ENCODE data around the gene NCKAP5L.
"Not testable (repeated sequence)": the region's sequence is repeated elsewhere in the genome, so short reads cannot be mapped to it uniquely, and the experiment has no call there.

The NCKAP5L gene

GRCh38 chr12:49865109-49865781 is 37.0 kb upstream of the NCKAP5L start:
- DNase-seq, result no peak

DNA sequence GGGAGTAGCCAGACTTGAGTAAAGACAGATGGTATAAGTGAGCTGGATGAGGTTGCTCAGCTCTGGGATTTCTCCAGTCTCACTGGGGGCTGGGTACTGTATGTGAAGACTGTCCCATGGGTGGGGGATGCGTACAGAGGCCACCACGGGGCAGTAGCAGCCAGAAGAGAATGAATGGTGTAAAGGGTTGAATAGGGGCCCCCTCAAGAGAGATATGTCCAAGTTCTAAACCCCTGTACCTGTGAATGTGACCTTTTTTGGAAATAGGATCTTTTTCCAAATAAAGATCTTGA is 36.5 kb upstream of the NCKAP5L start:
- DNase-seq, result no peak

DNA sequence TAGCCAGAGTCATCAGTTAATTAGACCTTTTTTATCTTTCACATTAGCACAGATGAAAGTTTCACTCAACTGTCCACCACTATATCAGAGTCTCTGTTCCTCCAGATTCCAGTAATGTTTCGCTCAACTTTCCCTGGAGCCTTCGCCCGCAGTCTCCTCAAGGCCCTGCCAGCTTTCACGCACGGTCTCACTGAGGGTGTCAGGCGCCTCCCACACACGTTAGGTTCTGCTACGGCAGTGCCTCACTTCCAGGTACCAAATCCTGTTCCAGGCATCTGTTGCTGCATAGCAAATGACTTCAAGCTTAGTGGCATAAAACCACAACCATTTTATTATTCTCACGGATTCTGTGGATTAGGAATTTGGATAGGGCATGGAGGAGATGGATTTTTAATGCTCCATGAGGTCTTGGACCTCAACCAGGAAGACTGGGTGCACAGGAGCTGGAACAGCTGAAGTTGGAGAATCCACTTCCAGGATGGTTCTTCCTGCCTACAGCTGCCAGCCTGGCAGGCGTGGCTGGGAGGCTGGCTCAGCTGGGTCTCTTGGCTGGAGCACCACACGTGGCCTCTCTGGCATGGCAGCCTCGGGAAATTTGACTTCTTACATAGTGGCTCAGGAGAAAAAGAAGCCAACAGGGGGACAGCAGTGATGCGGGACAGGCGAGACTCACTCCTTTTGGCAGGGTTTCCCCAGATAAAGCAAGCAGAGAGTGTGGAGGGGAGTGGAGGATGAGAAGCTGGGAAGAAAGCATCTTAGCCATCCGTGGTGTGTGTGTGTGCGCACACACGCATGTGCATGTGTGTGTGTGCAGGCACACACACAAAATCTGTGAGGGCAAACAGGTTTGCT is 36.0 kb upstream of the NCKAP5L start:
- no peak for DNase-seq

DNA sequence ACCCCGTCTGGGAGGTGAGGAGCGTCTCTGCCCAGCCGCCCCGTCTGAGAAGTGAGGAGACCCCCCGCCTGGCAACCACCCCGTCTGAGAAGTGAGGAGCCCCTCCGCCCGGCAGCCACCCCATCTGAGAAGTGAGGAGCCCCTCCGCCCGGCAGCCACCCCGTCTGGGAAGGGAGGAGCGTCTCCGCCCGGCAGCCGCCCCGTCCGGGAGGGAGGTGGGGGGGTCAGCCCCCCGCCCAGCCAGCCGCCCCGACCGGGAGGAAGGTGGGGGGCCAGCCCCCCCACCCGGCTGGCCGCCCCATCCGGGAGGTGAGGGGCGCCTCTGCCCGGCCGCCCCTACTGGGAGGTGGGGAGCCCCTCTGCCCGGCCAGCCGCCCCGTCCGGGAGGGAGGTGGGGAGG is 32.7 kb upstream of the NCKAP5L start:
- DNase-seq, result not testable (repeated sequence)

GRCh38 chr12:49855890-49856289 is 27.7 kb upstream of the NCKAP5L start:
- not testable (repeated sequence) for DNase-seq

GRCh38 chr12:49854976-49855375 is 26.8 kb upstream of the NCKAP5L start:
- no peak for DNase-seq

DNA sequence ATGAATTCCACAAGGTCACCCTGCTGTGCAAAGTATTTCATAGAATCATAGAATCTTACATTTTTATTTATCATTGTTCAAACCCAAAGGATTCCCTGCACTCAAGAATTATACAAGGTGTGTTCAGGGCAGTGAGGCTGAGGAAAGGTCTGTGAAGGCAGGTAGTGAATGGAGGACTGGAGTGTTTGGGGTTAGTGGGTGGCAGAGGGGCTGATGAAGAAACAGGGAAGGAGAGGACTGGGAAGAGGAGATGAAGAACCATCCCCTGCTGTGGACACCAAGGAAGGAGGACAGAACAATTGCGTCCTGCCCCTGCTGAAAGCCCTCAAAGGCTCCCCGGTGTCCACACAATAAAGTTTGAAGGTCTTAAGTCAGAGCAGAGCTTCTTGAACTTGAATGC is 25.5 kb upstream of the NCKAP5L start:
- DNase-seq, result no peak

DNA sequence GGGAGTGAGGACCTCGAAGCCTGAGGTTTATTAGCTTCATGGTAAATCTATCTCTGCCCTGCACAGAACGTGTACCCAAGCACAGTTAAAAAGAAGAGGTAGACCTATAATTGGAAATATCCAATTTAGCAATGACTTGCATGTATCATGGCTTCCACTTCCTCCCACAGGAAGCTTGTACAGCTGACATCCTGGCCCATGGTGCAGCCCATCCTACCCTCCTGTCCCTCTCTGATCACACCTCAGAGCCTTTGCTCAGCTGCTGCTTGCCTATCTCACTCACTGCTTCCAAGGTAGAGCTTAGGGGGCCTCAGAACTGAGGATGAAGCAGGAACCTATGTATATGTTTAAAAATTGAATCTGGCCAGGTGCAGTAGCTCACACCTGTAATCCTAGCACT is 18.9 kb upstream of the NCKAP5L start:
- no peak for DNase-seq

DNA sequence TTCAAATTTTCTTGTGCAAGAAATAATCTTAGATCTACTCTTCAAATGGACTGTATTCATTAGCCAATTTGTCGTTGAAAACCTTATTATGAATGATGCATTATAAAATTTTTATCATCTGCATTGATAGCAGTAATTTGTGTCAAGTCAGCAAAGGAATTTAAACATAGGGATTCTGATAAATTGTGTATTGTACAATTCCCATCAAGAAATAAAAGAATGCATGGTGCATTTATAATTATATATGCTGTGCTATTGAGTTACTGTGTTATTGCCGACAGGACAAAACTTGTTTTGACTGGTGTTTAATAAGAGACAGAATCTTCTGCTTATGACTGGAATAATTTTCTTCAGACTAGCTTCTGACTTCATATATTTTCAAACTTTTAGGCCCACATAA is 17.8 kb upstream of the NCKAP5L start:
- DNase-seq, result no peak

- DNase-seq, result no peak
Measured at GRCh38 chr12:49843876-49844437, 15.7 kb upstream of the NCKAP5L start.

DNA sequence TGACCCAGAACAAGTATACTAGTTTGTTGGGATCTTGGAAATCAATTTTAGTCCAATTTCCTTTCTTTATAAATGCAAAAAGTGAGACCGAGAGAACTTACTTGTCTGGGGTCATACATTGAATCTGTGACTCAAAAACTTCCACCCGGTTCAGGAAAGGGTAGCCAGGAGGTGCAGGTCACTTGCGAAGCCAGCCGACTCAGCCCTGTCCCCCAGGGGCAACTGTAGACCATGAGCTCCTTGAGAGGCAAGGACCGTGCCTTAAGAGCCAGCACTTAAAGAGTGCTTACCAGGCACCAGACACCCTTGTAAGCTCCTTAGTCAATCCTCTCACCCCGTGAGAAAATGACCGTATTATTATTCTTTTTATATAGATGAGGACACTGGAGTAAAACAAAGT is 15.2 kb upstream of the NCKAP5L start:
- DNase-seq, result no peak

GRCh38 chr12:49842519-49843352 is 14.5 kb upstream of the NCKAP5L start, which contains the start of gene BCDIN3D:
Gene BCDIN3D, minus strand, starts transcription at chr12:49843106. Its CDS starts 19 bp downstream, at chr12:49843087.
- DNase-seq, result peak; percentile 90

- DNase-seq, result peak; percentile 69
Measured at GRCh38 chr12:49838973-49839633, 10.9 kb upstream of the NCKAP5L start.

- DNase-seq, result no peak
Measured at GRCh38 chr12:49832836-49833421, 4.7 kb upstream of the NCKAP5L start.

DNA sequence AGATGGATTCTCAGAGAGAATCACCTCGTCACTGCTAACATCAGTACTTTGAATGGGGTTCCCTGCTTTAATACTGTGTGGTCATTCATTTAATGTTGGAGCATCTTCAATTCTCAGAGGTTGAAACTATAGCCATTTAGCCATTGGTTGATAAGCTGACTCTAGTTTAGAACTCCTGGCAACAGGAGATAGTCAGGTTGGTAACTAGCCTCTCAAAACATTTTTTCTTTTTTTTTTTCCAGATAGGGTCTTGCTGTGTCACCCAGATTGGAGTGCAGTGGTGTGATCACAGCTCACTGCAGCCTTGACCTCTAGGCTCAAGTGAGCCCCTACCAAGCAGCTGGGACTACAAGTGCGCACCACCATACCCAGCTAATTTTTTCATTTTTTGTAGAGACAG is 3.5 kb upstream of the NCKAP5L start:
- DNase-seq, result no peak

GRCh38 chr12:49827401-49828099 is 663 bp downstream of the NCKAP5L start:
- peak; percentile 24 for DNase-seq

DNA sequence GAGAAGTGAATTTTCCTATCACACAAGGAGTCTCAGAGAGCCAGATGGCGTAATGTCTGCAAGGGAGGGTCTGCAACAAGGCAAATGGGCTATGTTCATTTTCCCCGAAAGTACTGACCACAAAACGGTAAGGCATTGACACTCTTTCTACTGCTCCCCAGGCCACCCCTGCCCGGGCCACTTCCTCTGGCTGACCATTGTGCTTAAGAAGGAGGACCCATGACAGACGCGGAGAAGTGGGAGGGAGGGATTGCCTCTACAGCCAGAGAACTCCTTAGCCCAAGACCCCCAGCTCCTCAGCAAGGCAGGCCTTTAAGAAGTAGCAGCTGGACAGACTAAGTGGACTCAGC is 1.2 kb downstream of the NCKAP5L start:
- DNase-seq, result no peak

DNA sequence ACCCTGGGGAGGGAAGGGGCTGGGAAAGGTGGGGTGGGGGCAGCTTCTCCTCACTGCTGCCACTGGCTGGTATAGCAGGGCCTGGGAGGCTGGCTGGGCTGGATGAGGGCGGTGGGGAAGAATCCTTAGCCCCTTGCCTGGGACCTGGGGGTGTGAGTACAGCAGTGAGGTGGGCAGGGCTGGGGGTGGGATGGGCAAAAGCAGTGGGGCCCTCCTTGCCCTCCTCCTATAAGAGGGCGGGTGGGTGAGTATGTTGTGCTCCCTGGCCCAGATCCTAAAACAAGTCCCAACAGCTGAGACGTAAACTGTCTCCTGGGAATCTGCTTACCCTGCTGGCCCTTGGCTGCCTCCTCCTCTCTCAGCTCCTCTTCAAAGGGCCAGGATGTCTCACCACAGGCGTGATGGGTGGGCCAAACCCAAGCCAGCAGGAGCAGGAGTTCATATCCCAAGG is 2.2 kb downstream of the NCKAP5L start:
- DNase-seq, result no peak

DNA sequence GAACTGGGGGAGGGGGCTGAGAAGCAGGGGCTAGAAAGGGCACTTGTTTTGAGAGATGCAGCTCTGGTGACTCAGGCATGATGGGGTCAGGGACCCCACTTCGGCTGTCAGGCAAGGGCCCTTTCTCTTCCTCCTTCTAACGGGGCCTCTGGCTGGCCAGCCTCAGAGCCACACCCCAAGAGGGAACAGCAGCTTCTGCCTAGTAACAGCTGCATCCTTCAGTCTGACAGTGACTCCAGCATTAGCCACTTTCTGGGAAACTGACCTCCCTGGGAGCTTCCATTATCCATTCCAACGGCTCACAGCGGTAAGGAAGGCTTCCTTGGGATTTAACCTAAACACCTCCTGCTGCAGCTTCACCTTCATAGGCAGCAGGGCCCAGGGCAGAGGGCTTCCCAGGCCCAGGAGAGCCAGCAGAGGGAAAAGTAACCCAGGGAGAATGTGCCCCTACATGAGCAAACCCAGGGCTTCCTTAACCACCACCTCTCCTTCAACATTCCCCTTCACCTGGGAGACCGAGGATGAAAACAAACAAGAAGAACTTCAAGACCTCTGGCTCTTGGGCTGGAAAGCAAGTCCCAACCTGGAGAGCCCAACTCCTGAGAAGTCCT is 2.7 kb downstream of the NCKAP5L start:
- no peak for DNase-seq

DNA sequence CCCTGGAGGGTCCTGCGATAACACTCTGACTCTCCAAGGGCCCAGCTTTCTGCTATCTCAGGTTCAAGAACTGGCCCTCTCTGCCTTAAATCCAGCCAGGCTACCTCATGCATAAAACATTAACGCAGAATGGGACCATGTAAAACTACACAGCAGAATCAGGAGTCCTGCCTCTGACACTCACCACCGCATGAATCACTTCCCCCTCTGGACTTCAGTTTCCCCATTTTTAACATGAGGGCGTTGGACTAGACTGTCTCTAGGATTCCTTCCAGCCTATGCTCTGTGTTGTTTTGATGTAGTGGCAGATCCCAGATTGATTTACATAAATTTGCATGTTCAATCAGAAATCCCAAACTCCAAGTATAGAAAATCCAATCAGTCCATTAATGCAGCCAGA is 3.3 kb downstream of the NCKAP5L start:
- DNase-seq, result no peak

GRCh38 chr12:49824416-49824815 is 3.8 kb downstream of the NCKAP5L start:
- no peak for DNase-seq
